ENCODE measurements around the gene S100A9.
"Not testable (repeated sequence)": the region's sequence is repeated elsewhere in the genome, so short reads cannot be mapped to it uniquely, and the experiment has no call there.

Gene S100A9

GRCh38 chr1:153357853-153358690 is at the start of gene S100A9:
Gene S100A9 (plus strand): TSS chr1:153357854. CDS start chr1:153358284, 430 bp downstream.
- no peak for DNase-seq

- DNase-seq = no peak
These were observed 49.1 kb upstream of the S100A9 start for GRCh38 chr1:153308540-153308939.

GRCh38 chr1:153309441-153309840 is 48.2 kb upstream of the S100A9 start:
- DNase-seq = no peak

DNA sequence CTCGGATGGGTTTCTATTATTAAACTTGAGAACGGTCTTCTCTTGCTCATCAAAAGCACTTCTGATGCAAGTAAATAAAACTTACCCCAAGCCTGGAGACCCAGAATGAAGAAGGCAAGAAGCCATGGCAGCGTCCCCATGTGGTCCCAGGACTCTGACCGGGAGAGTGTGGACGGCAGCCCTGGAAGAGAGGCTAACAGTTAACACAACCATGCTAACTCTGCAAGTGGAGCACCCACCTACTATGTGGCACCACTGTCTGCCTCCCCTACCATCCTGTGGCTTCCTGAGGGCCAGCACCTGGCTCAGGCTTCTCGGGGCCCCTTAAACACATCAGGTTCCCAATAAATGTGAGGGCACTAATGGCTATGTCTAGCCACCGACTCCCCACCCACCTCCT is 47.1 kb upstream of the S100A9 start:
- no peak for DNase-seq

GRCh38 chr1:153312570-153313186 is 45.0 kb upstream of the S100A9 start, which contains the start of gene PGLYRP3:
Gene PGLYRP3 (minus strand): TSS chr1:153312952. CDS start chr1:153310665, 2,287 bp downstream.
- DNase-seq = no peak

GRCh38 chr1:153313288-153313687 is 44.4 kb upstream of the S100A9 start:
- DNase-seq = no peak

GRCh38 chr1:153314388-153314787 is 43.3 kb upstream of the S100A9 start:
- not testable (repeated sequence) for DNase-seq

DNA sequence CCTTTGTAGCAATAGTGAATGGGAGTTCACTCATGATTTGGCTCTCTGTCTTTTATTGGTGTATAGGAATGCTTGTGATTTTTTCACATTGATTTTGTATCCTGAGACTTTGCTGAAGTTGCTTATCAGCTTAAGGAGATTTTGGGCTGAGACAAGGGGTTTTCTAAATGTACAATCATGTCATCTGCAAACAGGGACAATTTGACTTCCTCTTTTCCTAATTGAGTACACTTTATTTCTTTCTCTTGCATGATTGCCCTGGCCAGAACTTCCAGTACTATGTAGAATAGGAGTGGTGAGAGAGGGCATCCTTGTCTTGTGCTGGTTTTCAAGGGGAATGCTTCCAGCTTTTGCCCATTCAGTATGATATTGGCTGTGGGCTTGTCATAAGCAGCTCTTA is 41.6 kb upstream of the S100A9 start:
- DNase-seq = not testable (repeated sequence)

- not testable (repeated sequence) for DNase-seq
These were observed 39.5 kb upstream of the S100A9 start for GRCh38 chr1:153318145-153318544.

- DNase-seq = no peak
These were observed 35.1 kb upstream of the S100A9 start for GRCh38 chr1:153322568-153322967.

- DNase-seq = no peak
These were observed 32.7 kb upstream of the S100A9 start for GRCh38 chr1:153324912-153325311.

DNA sequence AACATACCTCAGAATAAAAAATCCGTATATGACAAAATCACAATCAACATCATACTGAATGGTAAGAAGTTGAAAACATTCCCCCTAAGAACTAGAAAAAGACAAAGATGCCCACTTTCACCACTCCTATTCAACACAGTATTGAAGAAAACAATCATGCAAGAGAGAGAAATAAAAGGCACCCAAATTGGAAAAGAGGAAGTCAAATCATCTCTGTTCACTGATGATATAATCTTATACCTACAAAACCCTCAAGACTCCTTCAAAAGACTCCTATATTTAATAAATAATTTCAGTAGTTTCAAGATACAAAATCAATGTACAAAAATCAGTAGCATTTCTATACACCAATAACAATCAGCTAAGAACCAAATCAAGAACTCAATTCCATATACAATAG is 23.8 kb upstream of the S100A9 start:
- no peak for DNase-seq

DNA sequence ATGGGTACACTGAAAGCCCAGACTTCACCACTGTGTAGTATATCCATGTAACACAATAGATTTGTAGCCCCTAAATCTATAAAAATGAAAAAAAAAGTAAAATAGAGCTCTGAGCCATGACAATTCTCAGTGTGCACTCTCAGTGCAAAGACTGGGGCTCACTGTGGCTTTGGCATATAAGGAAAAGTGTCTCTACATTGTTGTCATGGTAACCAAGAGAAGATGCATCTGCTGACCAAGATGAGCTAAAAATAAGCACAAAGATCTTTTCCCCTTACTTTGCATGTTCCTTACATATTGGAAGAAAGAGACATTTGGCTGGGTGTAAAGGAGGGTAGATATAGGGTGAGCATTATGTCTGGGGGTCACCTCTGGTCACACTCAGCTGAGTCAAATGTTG is 21.0 kb upstream of the S100A9 start:
- DNase-seq = no peak

GRCh38 chr1:153337980-153338853 is 19.4 kb upstream of the S100A9 start:
- DNase-seq = no peak

DNA sequence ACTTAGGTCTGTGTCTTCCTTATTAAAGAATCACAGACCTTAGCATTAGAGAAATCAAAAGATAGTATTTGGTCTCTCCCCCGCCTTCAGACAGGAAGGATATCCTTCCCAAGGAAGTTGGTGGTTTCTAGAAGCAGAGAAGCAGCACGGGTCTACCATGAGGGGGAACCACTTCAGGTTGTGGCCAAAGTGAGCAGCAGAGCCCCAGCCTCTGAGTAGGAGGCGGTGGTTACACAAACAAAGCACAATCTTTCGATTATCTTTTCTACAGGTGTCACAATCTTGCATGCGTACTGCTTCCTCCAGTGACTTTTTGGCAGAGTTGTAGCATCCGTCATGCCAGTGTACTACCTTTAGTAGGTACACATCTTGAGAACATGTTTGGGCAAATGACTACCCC is 17.9 kb upstream of the S100A9 start:
- DNase-seq = no peak

GRCh38 chr1:153340356-153340755 is 17.3 kb upstream of the S100A9 start:
- DNase-seq = no peak

GRCh38 chr1:153341431-153341934 is 16.2 kb upstream of the S100A9 start:
- DNase-seq = no peak

DNA sequence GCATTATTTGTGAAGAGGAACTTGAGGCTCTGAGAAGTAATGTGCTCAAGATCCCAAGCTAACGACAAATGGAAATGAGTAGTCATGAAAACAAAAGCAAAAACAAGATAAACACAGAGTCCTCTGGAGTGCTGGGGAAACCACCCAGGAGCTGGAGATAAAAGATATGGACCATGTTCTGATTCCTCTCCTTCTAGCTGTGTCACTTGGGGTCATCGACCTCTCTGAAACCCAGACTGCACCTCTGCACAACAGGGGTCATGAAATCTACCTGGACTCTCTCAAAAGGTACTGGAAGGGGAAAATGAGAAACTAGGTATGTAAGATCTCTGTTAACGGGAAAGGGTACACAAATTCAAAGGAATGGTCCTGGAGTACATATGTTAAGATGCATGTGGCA is 15.5 kb upstream of the S100A9 start:
- no peak for DNase-seq

DNA sequence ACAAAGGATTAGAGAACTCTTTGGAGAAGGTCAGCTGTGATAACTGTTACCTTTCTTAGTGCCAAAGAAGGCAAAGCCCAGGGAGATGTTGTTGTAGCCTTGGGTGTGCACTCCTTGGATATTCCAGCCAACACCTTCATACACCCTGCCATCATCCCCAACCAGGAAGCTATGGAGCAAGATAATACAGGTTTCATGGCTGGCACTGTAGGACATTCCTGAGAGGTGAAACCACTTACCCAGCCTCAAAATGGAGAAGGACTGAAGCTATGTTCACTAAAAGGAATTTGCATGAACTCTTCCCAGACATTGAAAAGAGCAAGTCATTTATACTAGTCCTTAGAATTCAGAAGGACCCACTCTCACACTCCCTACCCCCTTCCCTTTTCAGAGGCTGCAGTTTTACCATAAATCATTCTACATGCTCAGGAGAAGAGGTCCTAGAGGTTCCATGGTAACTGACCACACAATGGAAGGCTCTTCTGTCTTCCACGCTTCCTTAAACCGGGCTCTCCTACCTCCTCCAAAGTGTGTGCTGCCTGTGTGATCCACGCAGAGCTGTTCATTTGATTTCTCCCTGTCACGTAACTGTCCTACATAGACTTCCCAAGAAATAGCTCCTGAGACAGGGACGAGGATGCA is 14.5 kb upstream of the S100A9 start:
- DNase-seq = no peak

DNA sequence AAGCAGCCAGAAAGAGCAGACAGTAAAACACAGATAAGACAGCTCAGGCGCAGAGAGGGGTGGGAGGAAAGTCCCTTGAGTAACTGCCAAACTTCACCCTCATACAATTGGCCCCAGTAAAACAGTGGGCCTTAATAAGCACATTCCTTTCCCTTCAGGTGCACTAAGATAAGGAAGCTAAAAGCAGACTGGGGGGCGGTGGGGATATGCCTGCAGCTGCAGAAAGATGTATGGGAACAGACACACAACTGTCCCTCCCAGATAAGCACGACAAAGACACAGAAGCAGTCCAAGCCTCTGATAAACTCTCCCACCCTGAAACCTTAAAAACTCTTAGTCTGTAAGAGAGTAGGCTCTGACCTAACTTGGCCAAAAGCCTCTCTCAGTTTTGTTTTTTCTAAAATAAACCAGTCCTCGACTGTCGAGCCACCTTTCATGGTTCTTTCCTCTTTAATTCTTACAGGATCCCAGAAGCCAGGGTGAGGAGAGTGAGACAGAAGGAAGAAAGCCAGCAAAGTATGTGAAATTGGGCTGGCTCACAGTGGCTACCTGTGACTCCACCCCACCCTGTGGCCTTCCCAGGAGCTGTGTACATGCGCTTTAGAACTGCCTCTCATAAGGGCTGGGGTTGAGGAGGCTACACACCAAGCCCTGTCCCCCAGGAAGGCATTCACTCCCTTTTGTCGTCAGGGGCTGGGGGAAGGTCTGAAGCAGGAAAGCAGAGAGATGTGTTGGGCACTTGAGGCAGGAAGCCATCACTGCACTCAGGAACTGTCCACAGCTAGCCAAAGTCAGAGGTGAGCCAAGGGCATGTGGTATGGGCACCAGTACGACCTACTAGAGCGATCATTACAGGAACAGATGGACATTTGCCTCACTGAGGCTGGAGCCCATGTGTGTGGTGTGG is 13.6 kb upstream of the S100A9 start:
- no peak for DNase-seq

- DNase-seq = peak; percentile 24
These were observed 13.0 kb upstream of the S100A9 start for GRCh38 chr1:153344718-153345025.
